ENCODE results near the gene COMP. TPM values are rescaled to one million over a fixed set of nuclear protein-coding genes. Genes with fewer than 3 reads are reported as not detected.

COMP gene
- total RNA-seq, 1 donor from 2014 or later: 0.31 TPM

DNA sequence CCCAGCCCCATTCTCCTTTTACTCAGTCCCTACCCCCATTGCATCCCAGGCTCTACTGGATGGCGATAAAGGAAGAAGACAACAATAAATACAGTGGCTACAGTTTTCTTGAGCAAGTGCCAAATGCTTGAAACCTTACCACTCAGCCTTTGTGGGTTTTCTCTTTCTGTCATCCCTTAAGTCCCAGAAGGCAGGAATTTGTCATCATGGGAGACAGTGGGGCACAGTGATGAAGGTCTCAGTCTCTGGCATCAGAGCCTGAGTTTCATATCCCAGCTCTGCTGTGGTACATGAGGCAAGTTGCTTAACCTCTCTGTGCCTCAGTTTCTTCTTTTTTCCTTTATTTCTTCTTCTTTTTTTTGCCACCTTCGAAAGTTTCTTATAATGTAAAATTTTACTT lies 5.1 kb upstream of the COMP start:
- TF ChIP-seq, protein P1, sequence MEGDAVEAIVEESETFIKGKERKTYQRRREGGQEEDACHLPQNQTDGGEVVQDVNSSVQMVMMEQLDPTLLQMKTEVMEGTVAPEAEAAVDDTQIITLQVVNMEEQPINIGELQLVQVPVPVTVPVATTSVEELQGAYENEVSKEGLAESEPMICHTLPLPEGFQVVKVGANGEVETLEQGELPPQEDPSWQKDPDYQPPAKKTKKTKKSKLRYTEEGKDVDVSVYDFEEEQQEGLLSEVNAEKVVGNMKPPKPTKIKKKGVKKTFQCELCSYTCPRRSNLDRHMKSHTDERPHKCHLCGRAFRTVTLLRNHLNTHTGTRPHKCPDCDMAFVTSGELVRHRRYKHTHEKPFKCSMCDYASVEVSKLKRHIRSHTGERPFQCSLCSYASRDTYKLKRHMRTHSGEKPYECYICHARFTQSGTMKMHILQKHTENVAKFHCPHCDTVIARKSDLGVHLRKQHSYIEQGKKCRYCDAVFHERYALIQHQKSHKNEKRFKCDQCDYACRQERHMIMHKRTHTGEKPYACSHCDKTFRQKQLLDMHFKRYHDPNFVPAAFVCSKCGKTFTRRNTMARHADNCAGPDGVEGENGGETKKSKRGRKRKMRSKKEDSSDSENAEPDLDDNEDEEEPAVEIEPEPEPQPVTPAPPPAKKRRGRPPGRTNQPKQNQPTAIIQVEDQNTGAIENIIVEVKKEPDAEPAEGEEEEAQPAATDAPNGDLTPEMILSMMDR (IDR thresholded peaks at IDR 0.05; ENCODE audit: unreplicated experiment): no peak
- Mint-ChIP-seq H3K9me3 (no peaks in the 10 kb centered on the region), H3K27me3 (ENCODE audit: low read depth) (peaks cover 68% of the 10 kb centered on the region), H3K4me1 (peaks cover 3% of the 10 kb centered on the region), H3K27ac (no peak overlapping the region), H3K36me3 (no peaks in the 10 kb centered on the region), H3K4me3 (no peak overlapping the region)
- DNase-seq (ENCODE audit: low spot score in 2 of 2, unreplicated experiment in 2 of 2): no peak

DNA sequence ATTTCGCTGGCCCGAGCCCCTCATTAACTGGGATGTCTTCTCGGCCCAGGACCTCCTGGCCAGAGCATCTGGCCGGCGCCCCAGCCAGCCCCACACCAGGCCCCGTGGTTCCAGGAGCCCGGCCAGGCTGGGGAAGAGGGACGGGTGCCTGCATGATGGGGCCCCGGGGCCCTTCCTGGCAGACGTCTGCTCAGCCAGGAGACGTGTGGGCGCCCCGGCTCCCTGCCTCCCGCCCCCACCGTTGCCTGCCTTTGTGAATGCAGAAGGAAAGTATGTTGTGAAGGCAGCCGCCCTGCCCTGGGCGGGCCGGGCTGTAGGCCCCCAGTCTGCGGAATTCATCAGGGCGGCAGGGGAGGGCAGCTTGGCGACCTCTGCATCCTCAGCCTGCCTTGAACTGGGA lies 4.4 kb upstream of the COMP start:
- Mint-ChIP-seq H3K4me3 (no peak overlapping the region), H3K27ac (no peak overlapping the region), H3K9me3 (no peaks in the 10 kb centered on the region), H3K27me3 (ENCODE audit: low read depth) (peaks cover 68% of the 10 kb centered on the region), H3K4me1 (peaks cover 3% of the 10 kb centered on the region), H3K36me3 (no peaks in the 10 kb centered on the region)
- TF ChIP-seq, protein P1 (IDR thresholded peaks at IDR 0.05; ENCODE audit: unreplicated experiment): no peak
- DNase-seq (ENCODE audit: low spot score in 2 of 2, unreplicated experiment in 2 of 2): no peak

DNA sequence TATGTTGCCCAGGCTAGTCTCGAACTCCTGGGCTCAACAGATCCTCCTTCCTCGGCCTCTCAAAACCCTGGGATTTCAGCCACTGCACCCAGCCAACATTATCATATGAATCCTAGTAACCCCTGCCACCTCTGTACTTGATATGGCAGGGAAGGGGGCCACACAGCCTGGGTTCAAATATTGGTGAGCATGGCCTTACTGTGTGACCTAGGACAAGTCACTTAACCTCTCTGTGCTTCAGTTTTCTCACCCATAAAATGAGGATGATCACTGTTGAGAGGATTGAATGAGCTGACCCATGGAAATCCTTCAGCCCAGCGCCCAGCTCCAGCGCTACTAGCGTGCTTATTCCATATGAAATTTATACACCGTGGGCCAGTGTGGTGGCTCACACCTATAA lies 3.6 kb upstream of the COMP start:
- peaks cover 74% of the 10 kb centered on the region for H3K27me3 Mint-ChIP-seq (ENCODE audit: low read depth)

DNA sequence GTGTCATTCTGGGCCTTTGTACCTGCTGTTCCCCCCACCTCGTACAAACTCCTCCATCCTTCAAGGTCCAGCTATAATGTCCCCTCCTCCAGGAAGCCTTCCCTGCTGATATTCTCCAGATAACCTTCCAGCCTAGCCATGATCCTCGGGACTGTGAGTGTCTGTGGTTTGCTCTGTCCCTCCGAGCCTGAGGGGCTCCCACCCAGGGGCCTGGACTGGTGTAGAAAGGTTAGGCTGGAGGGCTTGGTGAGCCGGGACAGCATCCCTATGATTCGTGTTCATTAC lies 2.9 kb upstream of the COMP start:
- TF ChIP-seq, protein P1 (IDR thresholded peaks at IDR 0.05; ENCODE audit: unreplicated experiment): no peak
- peaks cover 82% of the 10 kb centered on the region for H3K27me3 Mint-ChIP-seq (ENCODE audit: low read depth)
- peaks cover 9% of the 10 kb centered on the region for H3K4me1 Mint-ChIP-seq
- H3K9me3 Mint-ChIP-seq: no peaks in the 10 kb centered on the region
- no peak for DNase-seq (ENCODE audit: low spot score in 2 of 2, unreplicated experiment in 2 of 2)
- H3K36me3 Mint-ChIP-seq: no peaks in the 10 kb centered on the region
- H3K27ac Mint-ChIP-seq: no peak overlapping the region
- H3K4me3 Mint-ChIP-seq: no peak overlapping the region

More for the DNA sequence above, 3.6 kb upstream of the COMP start:
- Mint-ChIP-seq H3K36me3 (no peaks in the 10 kb centered on the region), H3K27ac (no peak overlapping the region), H3K9me3 (no peaks in the 10 kb centered on the region), H3K4me3 (no peak overlapping the region), H3K4me1 (peaks cover 7% of the 10 kb centered on the region)
- TF ChIP-seq, protein P1 (IDR thresholded peaks at IDR 0.05; ENCODE audit: unreplicated experiment): no peak
- no peak for DNase-seq (ENCODE audit: low spot score in 2 of 2, unreplicated experiment in 2 of 2)

DNA sequence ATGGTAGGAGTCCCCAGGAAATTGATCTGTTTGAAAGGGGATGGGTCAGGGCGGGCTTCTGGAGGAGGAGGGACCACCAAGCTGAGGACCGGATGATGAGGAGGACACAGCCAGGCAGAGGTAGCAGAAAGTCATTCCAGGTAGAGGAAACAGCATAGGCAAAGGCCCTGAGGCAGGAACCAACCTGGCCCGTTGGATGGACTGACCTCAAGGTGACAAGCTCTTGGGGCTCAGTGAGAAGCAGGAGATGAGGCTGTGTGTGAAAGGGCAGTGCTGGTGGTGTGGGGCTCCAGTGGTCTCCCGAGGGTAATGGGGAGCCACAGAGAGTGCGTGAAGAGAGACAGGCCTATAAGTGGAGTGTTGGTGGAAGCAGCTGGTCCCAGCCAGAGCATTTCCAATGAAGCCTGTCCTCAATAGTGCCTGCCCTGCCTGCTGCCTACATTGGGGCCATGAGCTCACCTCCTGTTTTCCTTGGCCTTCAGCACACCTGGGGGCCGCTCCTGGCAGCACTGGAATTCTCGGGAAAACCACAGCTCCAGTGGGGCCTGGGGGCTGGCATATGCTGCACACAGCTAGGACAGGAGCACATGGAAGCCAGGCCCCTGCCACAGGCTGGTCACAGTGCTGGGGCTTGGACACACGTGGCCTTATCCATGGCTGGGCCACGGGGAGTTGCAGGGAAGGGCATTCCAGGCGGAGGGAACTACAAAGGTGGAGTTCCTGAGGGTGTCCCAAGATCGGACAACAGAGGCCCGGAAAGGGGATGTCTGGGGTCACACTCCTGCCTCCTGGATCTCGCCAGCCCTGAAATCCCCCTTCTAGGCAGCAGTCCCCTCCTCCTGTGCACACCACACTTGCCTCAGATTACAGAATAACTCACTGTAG lies 2.3 kb upstream of the COMP start:
- Mint-ChIP-seq H3K9me3 (no peaks in the 10 kb centered on the region), H3K27me3 (ENCODE audit: low read depth) (peaks cover 85% of the 10 kb centered on the region), H3K36me3 (no peaks in the 10 kb centered on the region), H3K4me1 (peaks cover 9% of the 10 kb centered on the region), H3K27ac (no peak overlapping the region), H3K4me3 (no peak overlapping the region)
- DNase-seq (ENCODE audit: low spot score in 2 of 2, unreplicated experiment in 2 of 2): no peak
- TF ChIP-seq, protein P1 (IDR thresholded peaks at IDR 0.05; ENCODE audit: unreplicated experiment): no peak

All from mesothelial cell of epicardium (in vitro differentiated cells).